ENCODE measurements around the gene RETREG2.

DNA sequence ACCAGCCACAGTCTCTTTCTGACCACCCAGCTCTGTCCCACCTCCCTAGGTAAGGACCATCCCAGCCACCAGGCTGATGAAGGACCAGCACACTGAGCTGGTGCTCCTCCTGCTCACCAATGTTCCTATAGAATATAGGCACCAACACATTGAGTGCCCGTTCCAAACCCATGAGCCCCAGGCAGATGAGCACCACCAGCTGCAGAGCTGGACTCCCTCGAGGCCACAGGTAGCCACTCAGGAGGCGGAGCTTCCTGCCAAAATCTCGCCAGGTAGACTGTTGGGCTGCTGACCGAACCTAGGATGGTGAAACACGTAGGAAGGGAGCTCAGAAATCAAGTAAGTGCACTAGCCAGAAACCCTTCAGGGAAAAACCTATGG is 38.5 kb downstream of the RETREG2 start:
- TF ChIP-seq CTCF (IDR thresholded peaks at IDR 0.05; ENCODE audit: control extremely low read depth in 1 of 3, insufficient read depth in 1 of 3, low read depth in 1 of 3, low read length in 3 of 3) (no peak), USF2 (IDR thresholded peaks at IDR 0.05; ENCODE audit: low read length) (no peak), SUZ12 (IDR thresholded peaks at IDR 0.05; ENCODE audit: low read length) (no peak), MAFK (IDR thresholded peaks at IDR 0.05; ENCODE audit: low read depth, low read length) (no peak), CEBPB (IDR thresholded peaks at IDR 0.05; ENCODE audit: low read depth, low read length) (no peak), EZH2 (IDR thresholded peaks at IDR 0.05; ENCODE audit: low read depth, low read length, severe bottlenecking) (no peak), HDAC2 (IDR thresholded peaks at IDR 0.05; ENCODE audit: borderline replicate concordance in 1 of 2, low read depth in 2 of 2, low read length in 2 of 2) (no peak), SIX5 (IDR thresholded peaks at IDR 0.05; ENCODE audit: low read depth, low read length) (no peak), E2F6 (IDR thresholded peaks at IDR 0.05) (no peak)
- TF ChIP-seq, protein P1, sequence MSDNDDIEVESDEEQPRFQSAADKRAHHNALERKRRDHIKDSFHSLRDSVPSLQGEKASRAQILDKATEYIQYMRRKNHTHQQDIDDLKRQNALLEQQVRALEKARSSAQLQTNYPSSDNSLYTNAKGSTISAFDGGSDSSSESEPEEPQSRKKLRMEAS (IDR thresholded peaks at IDR 0.05): no peak

All from H1 (cell line).